IPS-18a (cell line): ENCODE data around the gene PAQR9.

Experiments used
- H3K27ac ChIP-seq: one replicate; pipeline ENCODE4 v1.5.1; 2013; ENCODE audit warnings: low read length
- H3K27me3 ChIP-seq: one replicate; pipeline ENCODE4 v1.6.1; 2013; ENCODE audit warnings: mild to moderate bottlenecking, low read length; ENCODE audit not compliant: control insufficient read depth, insufficient read depth
- H3K36me3 ChIP-seq: one replicate; pipeline ENCODE4 v1.6.1; 2013; ENCODE audit warnings: low read depth, low read length; ENCODE audit not compliant: control insufficient read depth
- H3K4me1 ChIP-seq: one replicate; pipeline ENCODE4 v1.6.1; 2013; ENCODE audit warnings: low read depth, low read length; ENCODE audit not compliant: control insufficient read depth
- H3K4me3 ChIP-seq: one replicate; pipeline ENCODE4 v1.5.1; 2013; ENCODE audit warnings: low read length
- H3K9ac ChIP-seq: one replicate; pipeline ENCODE4 v1.6.1; 2013; ENCODE audit warnings: mild to moderate bottlenecking, low read length, moderate library complexity
- H3K9me3 ChIP-seq: one replicate; pipeline ENCODE4 v1.6.1; 2013; ENCODE audit warnings: low read depth, low read length; ENCODE audit not compliant: control insufficient read depth

Gene PAQR9

GRCh38 chr3:142945023-142945422 lies 18.5 kb downstream of the PAQR9 start:
- Histone ChIP-seq H3K4me1 (no peaks in the 10 kb centered on the region), H3K27me3 (no peaks in the 10 kb centered on the region), H3K36me3 (no peaks in the 10 kb centered on the region), H3K27ac (no peak overlapping the region), H3K4me3 (no peak overlapping the region), H3K9ac (no peak overlapping the region), H3K9me3 (no peaks in the 10 kb centered on the region)

- Histone ChIP-seq H3K4me1 (no peaks in the 10 kb centered on the region), H3K36me3 (no peaks in the 10 kb centered on the region), H3K4me3 (no peak overlapping the region), H3K27ac (no peak overlapping the region), H3K9me3 (no peaks in the 10 kb centered on the region), H3K27me3 (no peaks in the 10 kb centered on the region), H3K9ac (no peak overlapping the region)
Measured at GRCh38 chr3:142944342-142944741, 19.1 kb downstream of the PAQR9 start.

GRCh38 chr3:142943870-142944269 lies 19.6 kb downstream of the PAQR9 start:
- H3K4me1 ChIP-seq: no peaks in the 10 kb centered on the region
- H3K27ac ChIP-seq: no peak overlapping the region
- H3K36me3 ChIP-seq: no peaks in the 10 kb centered on the region
- H3K27me3 ChIP-seq: no peaks in the 10 kb centered on the region
- no peaks in the 10 kb centered on the region for H3K9me3 ChIP-seq
- H3K9ac ChIP-seq: no peak overlapping the region
- H3K4me3 ChIP-seq: no peak overlapping the region

- H3K27me3 ChIP-seq: no peaks in the 10 kb centered on the region
- H3K4me3 ChIP-seq: no peak overlapping the region
- no peaks in the 10 kb centered on the region for H3K4me1 ChIP-seq
- H3K36me3 ChIP-seq: no peaks in the 10 kb centered on the region
- H3K27ac ChIP-seq: no peak overlapping the region
- H3K9ac ChIP-seq: no peak overlapping the region
- H3K9me3 ChIP-seq: no peaks in the 10 kb centered on the region
Measured at GRCh38 chr3:142943349-142943748, 20.1 kb downstream of the PAQR9 start.

GRCh38 chr3:142941373-142942123 lies 21.9 kb downstream of the PAQR9 start:
- Histone ChIP-seq H3K9me3 (no peaks in the 10 kb centered on the region), H3K27ac (no peak overlapping the region), H3K4me3 (no peak overlapping the region), H3K27me3 (no peaks in the 10 kb centered on the region), H3K36me3 (no peaks in the 10 kb centered on the region), H3K4me1 (no peaks in the 10 kb centered on the region), H3K9ac (no peak overlapping the region)

- no peak overlapping the region for H3K27ac ChIP-seq
- H3K9ac ChIP-seq: no peak overlapping the region
- no peak overlapping the region for H3K4me3 ChIP-seq
- no peaks in the 10 kb centered on the region for H3K9me3 ChIP-seq
- H3K36me3 ChIP-seq: no peaks in the 10 kb centered on the region
- H3K27me3 ChIP-seq: no peaks in the 10 kb centered on the region
- no peaks in the 10 kb centered on the region for H3K4me1 ChIP-seq
Measured at GRCh38 chr3:142940472-142940871, 23.0 kb downstream of the PAQR9 start.

GRCh38 chr3:142940000-142940399 lies 23.5 kb downstream of the PAQR9 start:
- no peak overlapping the region for H3K9ac ChIP-seq
- no peaks in the 10 kb centered on the region for H3K27me3 ChIP-seq
- no peak overlapping the region for H3K27ac ChIP-seq
- H3K4me3 ChIP-seq: no peak overlapping the region
- H3K4me1 ChIP-seq: no peaks in the 10 kb centered on the region
- H3K36me3 ChIP-seq: no peaks in the 10 kb centered on the region
- H3K9me3 ChIP-seq: no peaks in the 10 kb centered on the region

GRCh38 chr3:142935963-142936362 lies 27.5 kb downstream of the PAQR9 start:
- Histone ChIP-seq H3K27me3 (no peaks in the 10 kb centered on the region), H3K4me3 (no peak overlapping the region), H3K36me3 (no peaks in the 10 kb centered on the region), H3K4me1 (no peaks in the 10 kb centered on the region), H3K27ac (no peak overlapping the region), H3K9me3 (no peaks in the 10 kb centered on the region), H3K9ac (no peak overlapping the region)

- Histone ChIP-seq H3K27me3 (no peaks in the 10 kb centered on the region), H3K36me3 (no peaks in the 10 kb centered on the region), H3K4me1 (no peaks in the 10 kb centered on the region), H3K27ac (no peak overlapping the region), H3K9me3 (no peaks in the 10 kb centered on the region), H3K9ac (no peak overlapping the region), H3K4me3 (no peak overlapping the region)
Measured at GRCh38 chr3:142934887-142935269, 28.6 kb downstream of the PAQR9 start.

- no peak overlapping the region for H3K4me3 ChIP-seq
- H3K9me3 ChIP-seq: no peaks in the 10 kb centered on the region
- H3K36me3 ChIP-seq: no peaks in the 10 kb centered on the region
- no peaks in the 10 kb centered on the region for H3K27me3 ChIP-seq
- no peak overlapping the region for H3K9ac ChIP-seq
- no peaks in the 10 kb centered on the region for H3K4me1 ChIP-seq
- no peak overlapping the region for H3K27ac ChIP-seq
Measured at GRCh38 chr3:142934128-142934886, 29.2 kb downstream of the PAQR9 start.

GRCh38 chr3:142931222-142931621 lies 32.3 kb downstream of the PAQR9 start:
- no peaks in the 10 kb centered on the region for H3K36me3 ChIP-seq
- no peak overlapping the region for H3K27ac ChIP-seq
- H3K9me3 ChIP-seq: no peaks in the 10 kb centered on the region
- H3K4me3 ChIP-seq: no peak overlapping the region
- H3K9ac ChIP-seq: no peak overlapping the region
- no peaks in the 10 kb centered on the region for H3K27me3 ChIP-seq
- no peaks in the 10 kb centered on the region for H3K4me1 ChIP-seq

GRCh38 chr3:142930463-142930862 lies 33.0 kb downstream of the PAQR9 start:
- Histone ChIP-seq H3K4me1 (no peaks in the 10 kb centered on the region), H3K9ac (no peak overlapping the region), H3K4me3 (no peak overlapping the region), H3K27ac (no peak overlapping the region), H3K27me3 (no peaks in the 10 kb centered on the region), H3K36me3 (no peaks in the 10 kb centered on the region), H3K9me3 (no peaks in the 10 kb centered on the region)
